ENCODE data around the gene FRMPD4. TPM values are rescaled to one million over a fixed set of nuclear protein-coding genes. Genes with fewer than 3 reads are reported as not detected.

FRMPD4 gene
- total and polyA plus RNA-seq, 2 experiments from 2014 or later = 0.19 to 0.80 TPM

GRCh38 chrX:12237771-12238170, 99.5 kb downstream of the FRMPD4 start:
- Histone ChIP-seq H3K36me3 (ENCODE audit: insufficient read depth) (no peaks in the 10 kb centered on the region), H3F3A (replicated peaks; ENCODE audit: low read depth) (no peaks in the 10 kb centered on the region), H3K27me3 (ENCODE audit: insufficient read depth) (no peaks in the 10 kb centered on the region), H3K4me1 (ENCODE audit: insufficient read depth) (no peaks in the 10 kb centered on the region), H3K27ac (ENCODE audit: low read depth) (no peak overlapping the region), H3K9me2 (ENCODE audit: insufficient read depth) (no peaks in the 10 kb centered on the region), H3K4me2 (no peak overlapping the region), H4K20me1 (replicated peaks; ENCODE audit: insufficient read depth) (no peaks in the 10 kb centered on the region), H2AFZ (no peak overlapping the region), H3K79me2 (replicated peaks; ENCODE audit: insufficient read depth) (no peaks in the 10 kb centered on the region), H3K4me3 (no peak overlapping the region)
- no peak overlapping the region for H3K4me3 Mint-ChIP-seq
- no peaks in the 10 kb centered on the region for H3K27me3 Mint-ChIP-seq (ENCODE audit: insufficient read depth, low read depth, poor library complexity)
- no peak overlapping the region for H3K27ac Mint-ChIP-seq
- no peak for ATAC-seq
- no peak for DNase-seq (ENCODE audit: low spot score)
- H3K9me3 Mint-ChIP-seq = no peaks in the 10 kb centered on the region
- H3K36me3 Mint-ChIP-seq (ENCODE audit: low read depth) = no peaks in the 10 kb centered on the region
- TF ChIP-seq POLR2AphosphoS5 (IDR thresholded peaks at IDR 0.05; ENCODE audit: low read depth) (no peak), CTCF (conservative IDR thresholded peaks at IDR 0.05; ENCODE audit: low read depth in 2 of 2) (no peak), REST (IDR thresholded peaks at IDR 0.05; ENCODE audit: unreplicated experiment) (no peak), STAT1 (IDR thresholded peaks at IDR 0.05; ENCODE audit: unreplicated experiment) (no peak), JUNB (IDR thresholded peaks at IDR 0.05; ENCODE audit: unreplicated experiment) (no peak), CREB1 (CRISPR knock-in tag; IDR thresholded peaks at IDR 0.05; ENCODE audit: low read depth) (no peak)
- TF ChIP-seq, protein P1, sequence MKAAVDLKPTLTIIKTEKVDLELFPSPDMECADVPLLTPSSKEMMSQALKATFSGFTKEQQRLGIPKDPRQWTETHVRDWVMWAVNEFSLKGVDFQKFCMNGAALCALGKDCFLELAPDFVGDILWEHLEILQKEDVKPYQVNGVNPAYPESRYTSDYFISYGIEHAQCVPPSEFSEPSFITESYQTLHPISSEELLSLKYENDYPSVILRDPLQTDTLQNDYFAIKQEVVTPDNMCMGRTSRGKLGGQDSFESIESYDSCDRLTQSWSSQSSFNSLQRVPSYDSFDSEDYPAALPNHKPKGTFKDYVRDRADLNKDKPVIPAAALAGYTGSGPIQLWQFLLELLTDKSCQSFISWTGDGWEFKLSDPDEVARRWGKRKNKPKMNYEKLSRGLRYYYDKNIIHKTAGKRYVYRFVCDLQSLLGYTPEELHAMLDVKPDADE (IDR thresholded peaks at IDR 0.05) = no peak
- H3K4me1 Mint-ChIP-seq = no peaks in the 10 kb centered on the region

DNA sequence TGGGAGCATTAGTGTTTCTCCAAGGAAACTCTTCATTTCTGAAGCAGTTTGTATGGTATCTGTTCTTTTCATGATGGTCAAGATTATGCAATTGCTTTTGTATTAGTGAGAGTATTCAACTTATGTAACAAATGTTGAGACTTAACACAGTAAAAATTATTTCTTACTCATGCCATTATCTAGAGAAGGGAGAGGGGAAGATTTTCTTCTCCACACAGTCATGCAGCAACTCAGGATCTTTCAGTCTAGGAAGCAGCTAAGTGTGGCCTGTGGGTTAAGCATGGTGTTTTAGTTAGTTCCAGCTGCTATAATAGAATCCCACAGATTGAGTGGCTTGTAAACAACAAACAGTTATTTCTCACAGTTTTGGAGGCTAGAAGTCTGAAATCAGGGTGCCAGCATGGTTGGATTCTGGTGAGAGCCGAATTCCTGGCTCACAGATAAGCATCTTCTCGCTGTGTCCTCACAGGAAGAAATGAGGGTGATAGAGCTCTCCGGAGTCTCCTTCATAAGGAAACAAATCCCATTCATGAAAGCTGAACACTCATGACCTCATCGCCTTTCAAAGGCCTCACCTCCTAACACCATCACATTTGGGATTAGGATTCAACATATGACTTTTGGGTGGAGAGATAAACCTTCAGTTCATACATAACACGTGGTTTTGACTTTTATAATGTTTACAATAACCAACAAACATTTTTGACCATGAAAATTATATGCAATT, 101.2 kb downstream of the FRMPD4 start:
- no peaks in the 10 kb centered on the region for H3F3A ChIP-seq (replicated peaks; ENCODE audit: low read depth)
- no peaks in the 10 kb centered on the region for H3K79me2 ChIP-seq (replicated peaks; ENCODE audit: insufficient read depth)
- Mint-ChIP-seq H3K27me3 (ENCODE audit: insufficient read depth, low read depth, poor library complexity) (no peaks in the 10 kb centered on the region), H3K36me3 (ENCODE audit: low read depth) (no peaks in the 10 kb centered on the region), H3K9me3 (no peaks in the 10 kb centered on the region), H3K4me1 (no peaks in the 10 kb centered on the region), H3K4me3 (no peak overlapping the region), H3K27ac (no peak overlapping the region)
- H2AFZ ChIP-seq = no peak overlapping the region
- H3K27me3 ChIP-seq (ENCODE audit: insufficient read depth) = no peaks in the 10 kb centered on the region
- no peak for DNase-seq (ENCODE audit: low spot score)
- no peak overlapping the region for H3K4me2 ChIP-seq
- H4K20me1 ChIP-seq (replicated peaks; ENCODE audit: insufficient read depth) = no peaks in the 10 kb centered on the region
- no peak overlapping the region for H3K27ac ChIP-seq (ENCODE audit: low read depth)
- H3K4me1 ChIP-seq (ENCODE audit: insufficient read depth) = no peaks in the 10 kb centered on the region
- no peak for ATAC-seq
- no peaks in the 10 kb centered on the region for H3K9me2 ChIP-seq (ENCODE audit: insufficient read depth)
- TF ChIP-seq STAT1 (IDR thresholded peaks at IDR 0.05; ENCODE audit: unreplicated experiment) (no peak), REST (IDR thresholded peaks at IDR 0.05; ENCODE audit: unreplicated experiment) (no peak), ZNF331 (CRISPR knock-in tag; IDR thresholded peaks at IDR 0.05; ENCODE audit: low read depth) (no peak)
- no peak overlapping the region for H3K4me3 ChIP-seq
- no peaks in the 10 kb centered on the region for H3K36me3 ChIP-seq (ENCODE audit: insufficient read depth)

Measured in GM23338 (cell line).